Left forelimb (tissue), 1 donor: Measurements from ENCODE around the gene RCN1.
"Not testable (repeated sequence)": the region's sequence is repeated elsewhere in the genome, so short reads cannot be mapped to it uniquely, and the experiment has no call there.

Experiments used
- DNase-seq: peaks from one replicate; pipeline ENCODE4 v3.0.0-alpha.2; 2018; ENCODE audit warnings: low spot score

The RCN1 gene

GRCh38 chr11:32090545-32091370, at the start of gene RCN1:
TSS of gene RCN1 (plus strand) at chr11:32091074. CDS start at chr11:32091197, 123 bp downstream.
- DNase-seq, result peak; percentile 93

DNA sequence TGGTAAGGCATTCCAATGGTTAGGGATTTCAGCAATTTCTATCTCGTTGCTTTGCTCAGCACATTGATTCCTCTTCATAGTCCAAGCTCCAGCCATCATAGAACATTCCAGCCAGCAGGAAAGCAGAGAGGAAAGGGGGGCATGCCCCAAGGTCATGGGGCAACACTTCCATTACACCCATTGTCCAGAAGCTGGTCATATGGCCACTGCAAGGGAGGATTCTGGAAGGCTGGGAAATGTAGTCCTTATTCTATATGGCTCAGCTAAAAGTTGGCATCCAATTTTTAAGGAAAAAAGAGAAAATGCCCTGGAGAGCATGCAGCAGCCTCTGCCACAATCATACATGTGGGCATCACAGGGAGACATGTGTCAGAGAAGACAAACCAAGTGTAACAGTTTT, 47.1 kb upstream of the RCN1 start:
- no peak for DNase-seq

DNA sequence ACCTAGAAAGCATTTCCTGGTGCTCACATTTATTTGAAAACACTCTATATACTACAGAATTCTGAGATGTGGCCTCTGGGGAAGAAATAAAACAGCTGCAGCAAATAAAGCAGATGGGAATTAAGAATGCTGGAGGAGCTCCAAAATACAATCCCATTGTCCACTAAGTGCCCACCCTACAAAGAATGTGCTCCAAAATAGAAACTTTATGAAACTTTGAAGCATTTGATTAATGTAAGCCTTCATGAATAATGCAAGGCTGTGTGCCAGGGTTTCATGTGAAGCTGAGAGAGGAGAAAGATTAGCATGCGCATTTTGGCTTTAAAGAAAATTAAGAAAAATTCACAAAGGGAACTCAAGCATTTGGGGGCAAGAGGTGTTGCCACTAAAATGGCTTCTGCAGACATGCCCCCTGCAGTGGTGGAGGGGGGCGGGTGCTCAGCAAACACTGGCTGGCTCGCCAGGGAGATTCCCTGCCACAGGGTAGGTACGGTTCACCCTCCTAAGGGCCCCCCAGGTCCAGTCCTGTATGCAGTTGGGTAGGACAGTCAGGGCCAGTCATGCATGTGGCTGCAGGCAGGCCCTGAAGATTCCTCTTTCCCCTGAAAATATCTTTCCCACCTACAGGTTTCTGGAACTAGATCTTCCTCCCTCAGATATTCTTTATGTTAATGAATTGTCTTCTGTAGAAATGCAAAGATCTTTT, 46.6 kb upstream of the RCN1 start:
- DNase-seq, result no peak

- DNase-seq, result no peak
Observed at GRCh38 chr11:32045456-32045855, 45.4 kb upstream of the RCN1 start.

DNA sequence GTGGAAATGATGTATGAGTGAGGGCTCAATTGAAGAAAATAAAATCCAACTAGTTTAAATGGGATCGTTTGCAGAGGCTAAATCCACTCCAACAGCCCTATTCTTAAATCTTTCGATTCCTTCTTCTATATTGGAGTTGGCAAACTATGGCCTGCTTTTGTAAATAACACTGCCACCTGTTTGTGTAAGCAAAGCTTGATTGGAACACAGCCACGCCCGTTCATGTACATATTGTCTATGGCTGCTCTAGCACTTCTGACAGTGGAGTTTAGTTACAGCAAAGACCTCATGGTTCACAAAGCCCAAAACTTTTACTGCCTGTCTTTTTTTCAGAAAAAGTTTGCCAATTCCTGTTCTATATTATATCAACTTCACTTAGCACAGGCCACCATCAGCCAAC, 40.6 kb upstream of the RCN1 start:
- no peak for DNase-seq

DNA sequence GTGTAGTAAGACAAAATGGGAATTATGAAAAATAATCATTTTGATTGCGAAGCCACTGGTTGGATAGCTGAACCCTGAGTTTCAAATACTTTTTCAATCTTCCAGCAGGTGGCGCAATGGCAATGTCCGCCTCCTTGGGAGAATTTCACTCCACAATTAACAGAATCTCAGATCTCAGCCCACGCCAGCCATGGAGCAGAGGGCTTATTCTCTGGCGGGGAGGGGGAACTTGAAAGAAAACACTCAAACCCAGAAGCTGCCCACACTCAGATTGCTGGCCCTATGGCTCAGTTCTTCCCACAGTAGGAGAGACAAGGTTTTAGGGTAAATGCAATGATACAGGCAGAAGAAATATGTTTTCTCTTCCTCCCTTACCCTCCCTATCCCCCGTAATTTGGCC, 38.7 kb upstream of the RCN1 start:
- peak; percentile 70 for DNase-seq

GRCh38 chr11:32053151-32053888, 37.6 kb upstream of the RCN1 start:
- DNase-seq, result no peak

DNA sequence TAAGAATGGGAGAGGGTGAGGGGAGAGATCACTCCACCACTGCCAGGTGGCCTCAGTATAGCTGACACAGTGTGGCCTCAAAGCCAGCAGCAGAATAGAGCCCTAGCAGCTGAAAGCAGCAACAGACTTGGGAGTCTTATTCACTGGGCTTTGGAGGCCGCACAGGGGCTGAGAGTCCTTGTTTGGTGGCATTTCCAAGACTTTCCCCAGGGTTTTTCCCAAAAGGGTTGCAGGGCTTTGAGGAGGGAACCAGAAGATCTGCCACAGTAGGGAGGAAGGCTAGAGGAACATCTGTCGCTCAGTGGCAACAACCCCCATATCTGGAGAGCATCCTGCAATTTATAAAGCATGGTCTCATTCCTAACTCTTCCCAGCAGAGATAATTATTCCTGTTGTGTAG, 35.0 kb upstream of the RCN1 start:
- DNase-seq, result no peak

GRCh38 chr11:32056438-32056837, 34.4 kb upstream of the RCN1 start:
- no peak for DNase-seq

DNA sequence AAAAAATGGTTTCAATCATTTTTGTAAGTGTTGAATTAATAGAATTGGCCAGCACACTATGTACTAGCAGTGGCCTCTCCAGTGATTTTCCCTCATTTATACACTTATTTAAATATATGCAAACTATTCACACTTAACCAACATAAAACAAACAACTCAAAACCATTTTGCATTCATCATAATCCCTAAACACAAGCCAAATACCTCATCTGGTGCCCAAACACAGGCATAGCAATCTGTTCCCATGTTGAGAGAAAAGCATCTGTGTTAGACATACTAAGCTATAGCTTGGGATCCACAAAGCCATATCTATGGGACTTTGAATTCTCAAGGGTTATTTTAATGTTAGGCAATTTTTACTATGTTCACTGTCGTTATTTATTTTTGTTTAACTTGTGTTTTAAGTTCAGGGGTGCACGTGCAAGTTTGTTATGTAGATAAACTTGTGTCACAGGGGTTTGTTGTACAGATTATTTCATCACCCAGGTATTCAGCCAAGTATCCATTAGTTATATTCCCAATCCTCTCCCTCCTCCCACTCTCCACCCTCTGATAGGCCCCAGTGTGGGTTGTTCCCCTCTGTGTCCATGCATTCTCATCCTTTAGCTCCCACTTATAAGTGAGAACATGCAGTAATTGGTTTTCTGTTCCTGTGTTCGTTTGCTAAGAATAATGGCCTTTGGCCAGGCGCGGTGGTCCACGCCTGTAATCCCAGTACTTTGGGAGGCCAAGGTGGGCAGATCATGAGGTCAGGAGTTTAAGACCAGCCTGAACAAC, 31.0 kb upstream of the RCN1 start:
- no peak for DNase-seq

DNA sequence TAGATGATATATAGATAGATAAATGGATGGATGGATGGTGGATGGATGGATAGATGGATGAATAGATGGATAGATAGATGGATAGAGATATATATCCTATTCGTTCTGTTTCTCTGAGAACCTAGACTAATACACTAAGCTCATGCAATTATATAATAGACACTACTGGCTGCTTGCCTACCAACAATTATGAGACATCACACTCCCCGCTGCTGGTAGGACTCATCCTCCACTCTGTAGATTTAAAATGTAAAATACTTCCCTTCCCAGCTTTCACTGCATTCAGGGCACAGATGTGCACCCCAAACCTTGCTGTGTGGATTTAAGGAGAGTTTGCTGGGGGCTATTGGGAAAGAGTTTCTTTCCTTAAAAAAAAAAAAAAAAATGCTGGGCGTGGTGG, 28.3 kb upstream of the RCN1 start:
- DNase-seq, result no peak

DNA sequence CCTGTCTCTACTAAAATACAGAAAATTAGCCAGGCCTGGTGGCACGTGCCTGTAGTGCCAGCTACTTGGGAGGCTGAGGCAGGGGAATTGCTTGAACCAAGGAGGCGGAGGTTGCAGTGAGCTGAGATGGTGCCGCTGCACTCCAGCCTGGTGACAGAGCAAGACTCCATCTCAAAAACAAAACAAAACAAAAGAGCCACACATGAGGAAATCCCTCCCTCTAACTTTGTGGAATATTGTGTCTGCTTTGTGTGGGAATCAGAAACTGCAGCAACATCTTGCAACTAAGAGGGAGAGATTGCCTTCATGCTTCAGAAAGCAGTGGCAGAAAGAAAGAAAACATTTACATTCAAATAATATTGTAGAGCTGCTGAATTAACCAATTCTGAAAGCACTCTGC, 27.8 kb upstream of the RCN1 start:
- DNase-seq, result not testable (repeated sequence)

DNA sequence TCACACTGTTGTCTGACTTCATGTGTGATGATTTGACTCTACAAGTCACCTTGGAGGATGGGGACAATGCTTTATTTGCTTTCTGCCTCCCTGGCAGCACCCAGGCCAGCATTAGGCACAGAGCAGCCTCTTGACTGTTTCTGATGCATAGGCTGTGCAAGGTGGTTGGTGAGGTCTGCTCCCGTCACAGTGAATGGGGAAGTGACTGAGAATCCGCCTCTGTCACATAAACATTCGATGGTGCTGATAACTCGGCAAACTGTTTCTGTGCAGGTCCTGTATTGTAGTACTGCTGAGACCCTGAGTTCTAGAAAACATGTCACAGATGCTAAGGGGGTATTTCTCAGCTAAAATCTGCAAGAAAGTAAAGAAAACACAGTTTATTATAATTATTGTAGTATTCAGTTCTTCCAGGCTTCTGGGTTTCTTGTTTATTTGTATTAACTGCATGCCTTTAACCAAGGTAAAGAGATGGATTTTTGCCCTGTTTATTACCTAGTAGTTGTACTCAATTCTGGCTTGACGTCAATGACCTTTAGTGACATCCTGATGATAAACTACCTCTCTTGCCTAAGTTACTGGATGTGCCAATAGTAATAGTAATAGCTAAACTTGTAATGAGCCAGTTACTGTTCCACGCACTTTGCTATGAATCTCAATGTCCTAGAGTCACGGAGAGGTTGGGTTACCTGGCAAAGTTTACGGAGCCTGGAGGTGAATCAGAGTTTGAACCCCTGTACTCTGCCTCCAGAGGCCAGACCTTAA, 24.8 kb upstream of the RCN1 start:
- no peak for DNase-seq

- DNase-seq, result no peak
Observed at GRCh38 chr11:32068134-32068870, 22.6 kb upstream of the RCN1 start.

GRCh38 chr11:32069361-32070058, 21.4 kb upstream of the RCN1 start:
- no peak for DNase-seq

DNA sequence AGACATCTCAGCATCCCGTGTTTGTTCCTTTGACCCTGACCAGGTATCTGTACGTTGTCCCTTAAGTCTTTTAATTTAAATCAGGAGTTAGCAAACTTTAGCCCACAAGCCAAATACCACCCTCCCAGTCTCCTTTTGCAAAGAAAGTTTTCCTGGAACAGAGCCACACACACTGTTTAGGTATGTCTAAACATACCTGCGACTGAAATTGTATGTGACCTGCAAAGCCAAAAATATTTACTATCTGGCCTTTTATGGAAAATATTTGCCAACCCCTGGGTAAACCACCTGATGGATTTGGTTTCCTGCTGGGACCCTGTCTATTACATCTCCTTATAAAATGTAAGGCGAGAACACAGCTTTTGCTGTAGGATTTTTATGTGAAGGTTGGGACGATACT, 20.2 kb upstream of the RCN1 start:
- DNase-seq, result no peak

GRCh38 chr11:32071811-32072210, 19.1 kb upstream of the RCN1 start:
- no peak for DNase-seq

GRCh38 chr11:32072872-32073643, 17.8 kb upstream of the RCN1 start:
- no peak for DNase-seq

DNA sequence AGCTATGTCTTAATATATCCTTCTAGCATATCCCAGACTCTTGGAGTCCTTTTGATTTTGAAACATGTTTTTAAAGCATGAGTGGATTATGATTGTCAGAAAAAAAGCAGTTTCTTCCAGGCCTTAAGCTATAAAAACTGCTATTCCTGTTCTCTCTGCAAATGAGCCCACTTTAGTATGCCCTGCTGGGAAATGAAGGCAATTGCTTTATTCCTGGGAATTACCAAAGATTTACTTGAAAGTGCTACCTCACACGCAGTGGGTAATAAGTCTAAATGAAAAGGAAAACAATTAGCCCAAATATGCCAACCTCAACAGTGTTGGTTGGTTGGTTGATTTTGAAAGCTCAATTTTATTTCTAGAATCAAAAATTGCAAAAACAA, 17.2 kb upstream of the RCN1 start:
- DNase-seq, result no peak
